NT2/D1 (cell line): ENCODE data around the gene EFNA2.

ENCODE experiments used
- SUZ12 ChIP-seq: IDR thresholded peaks from 2 replicates; pipeline ENCODE4 v1.6.1; 2011; ENCODE audit not compliant: insufficient read length, insufficient read depth; ENCODE audit errors: extremely low read depth
- YY1 ChIP-seq: IDR thresholded peaks from 2 replicates; pipeline ENCODE4 v1.6.1; 2011; ENCODE audit not compliant: insufficient read length, insufficient read depth
- ZNF274 ChIP-seq: IDR thresholded peaks from 2 replicates; pipeline ENCODE4 v1.6.1; 2011; ENCODE audit warnings: mild to moderate bottlenecking, low read depth, low read length

DNA sequence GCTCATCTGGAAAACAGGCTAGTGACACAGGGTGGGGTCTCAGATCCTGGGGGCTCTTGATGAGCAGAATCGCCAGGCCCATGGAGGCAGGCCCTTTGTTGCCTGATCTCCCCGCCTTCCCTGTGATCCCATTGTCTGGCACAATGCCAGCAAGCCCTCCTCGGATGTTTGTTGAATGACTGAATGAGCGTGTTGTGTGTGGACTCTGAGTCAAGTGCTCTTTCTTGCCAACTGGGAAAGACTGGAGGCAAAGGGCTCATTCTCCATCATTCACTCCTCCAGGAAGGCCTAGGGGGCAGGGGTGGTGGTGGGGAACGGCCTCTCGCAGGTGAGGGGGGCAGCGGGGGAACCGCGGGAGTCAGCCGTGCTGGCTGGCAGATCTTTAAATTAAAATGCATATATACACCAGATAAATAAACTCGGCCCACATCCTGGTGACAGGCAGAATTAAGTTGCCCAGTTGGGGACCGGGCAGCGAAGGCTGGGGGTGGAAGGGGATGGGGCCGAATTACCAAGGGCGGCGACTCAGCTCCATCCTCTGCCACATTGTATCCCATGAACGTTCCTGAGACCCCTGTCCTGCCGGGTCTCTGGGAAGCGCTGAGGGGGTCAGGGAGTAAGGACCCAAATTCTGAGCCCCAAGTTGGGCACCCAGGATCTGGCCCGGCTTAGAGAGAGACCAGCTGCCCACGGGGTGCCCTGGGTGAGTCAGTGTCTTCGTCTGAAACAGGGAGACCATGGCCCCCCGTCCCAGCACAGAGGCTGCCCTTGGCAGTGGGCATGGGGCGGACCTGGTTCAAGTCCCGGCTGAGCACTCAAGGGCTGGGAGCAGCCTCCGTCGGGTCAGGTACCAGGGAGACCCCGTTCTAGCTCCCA is 24.5 kb downstream of the EFNA2 start:
- TF ChIP-seq SUZ12, result no peak
- TF ChIP-seq YY1, result no peak
- TF ChIP-seq ZNF274, result no peak
